DND-41 (cell line): ENCODE data around the gene HS3ST6.

Experiments used
- ATAC-seq: fragments of 200-7000 bp; cut with Tn5 transposase; 3 replicates; pipeline ENCODE4 v1.9.1; 2021; ENCODE audit warnings: low read depth; ENCODE audit not compliant: insufficient read depth
- DNase-seq: peaks from one replicate; pipeline ENCODE4 v3.0.0-alpha.2; 2020
- H2AFZ ChIP-seq: 2 replicates; pipeline ENCODE4 v1.6.0; 2012; ENCODE audit warnings: low read depth, low read length
- H3K27ac ChIP-seq: 2 replicates; pipeline ENCODE4 v1.5.1; 2012; ENCODE audit warnings: low read length, inconsistent platforms
- H3K27me3 ChIP-seq: fragments of 200-600 bp; sonication (generic); 2 replicates; pipeline ENCODE4 v1.6.0; 2012; ENCODE audit warnings: low read length, mild to moderate bottlenecking, inconsistent platforms; ENCODE audit not compliant: insufficient read depth, poor library complexity
- H3K36me3 ChIP-seq: 2 replicates; pipeline ENCODE4 v1.5.1; 2012; ENCODE audit warnings: low read length, inconsistent platforms; ENCODE audit not compliant: insufficient read depth
- H3K4me1 ChIP-seq: 2 replicates; pipeline ENCODE4 v1.5.1; 2012; ENCODE audit warnings: mild to moderate bottlenecking, low read length; ENCODE audit not compliant: insufficient read depth
- H3K4me2 ChIP-seq: 2 replicates; pipeline ENCODE4 v1.6.0; 2012; ENCODE audit warnings: mild to moderate bottlenecking, moderate library complexity, low read length, inconsistent platforms; ENCODE audit not compliant: insufficient read depth
- H3K4me3 ChIP-seq, 2 experiments: fragments of 200-600 bp in 1 of 2; shearing (Covaris generic) in 1 of 2; 2 replicates each; pipeline ENCODE4 v1.5.1; 2012 to 2016; ENCODE audit warnings: inconsistent platforms in 2 of 2, low read length in 2 of 2, mild to moderate bottlenecking in 2 of 2, low read depth in 1 of 2, moderate library complexity in 1 of 2
- H3K79me2 ChIP-seq: 2 replicates; pipeline ENCODE4 v1.6.0; 2012; ENCODE audit warnings: low read length, inconsistent platforms; ENCODE audit not compliant: insufficient read depth
- H3K9ac ChIP-seq: 2 replicates; pipeline ENCODE4 v1.6.0; 2012; ENCODE audit warnings: low read depth, mild to moderate bottlenecking, inconsistent platforms, low read length, moderate library complexity
- H3K9me3 ChIP-seq: 2 replicates; pipeline ENCODE4 v1.5.1; 2012; ENCODE audit warnings: low read length, moderate library complexity, mild to moderate bottlenecking, inconsistent platforms; ENCODE audit not compliant: insufficient read depth, severe bottlenecking
- H4K20me1 ChIP-seq: 2 replicates; pipeline ENCODE4 v1.6.0; 2012; ENCODE audit warnings: low read length; ENCODE audit not compliant: insufficient read depth
- EZH2 ChIP-seq: IDR thresholded peaks from 3 replicates; pipeline ENCODE4 v1.6.1; 2012; ENCODE audit warnings: borderline replicate concordance, low read depth, mild to moderate bottlenecking, moderate library complexity, low read length, inconsistent platforms; ENCODE audit not compliant: severe bottlenecking
- TF ChIP-seq, protein P1 (sequence below): IDR thresholded peaks from 2 replicates; pipeline ENCODE4 v1.5.1; 2012; ENCODE audit warnings: borderline replicate concordance, low read length, moderate library complexity, mild to moderate bottlenecking; ENCODE audit not compliant: poor library complexity, severe bottlenecking; ENCODE audit errors: extremely low read depth

HS3ST6 gene

DNA sequence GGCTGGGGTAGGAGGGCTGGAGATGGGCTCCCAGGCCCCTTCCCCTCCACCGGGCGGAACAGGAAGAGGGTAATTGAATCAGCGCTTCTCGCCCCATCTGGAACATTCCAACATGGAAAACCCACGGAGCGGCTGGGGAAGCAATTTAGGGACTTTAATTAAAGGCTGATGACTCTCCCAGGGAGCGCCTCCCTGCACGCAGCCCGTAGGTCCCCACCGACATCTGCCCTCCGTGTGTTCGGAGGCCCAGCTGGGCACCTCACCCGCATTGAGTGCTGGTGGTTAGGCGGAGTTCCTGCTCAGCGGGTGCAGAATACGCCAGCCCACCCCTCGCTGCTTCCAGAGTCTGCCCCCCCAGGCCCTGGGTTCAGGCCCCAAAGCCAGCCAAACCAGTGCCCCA is 10.0 kb downstream of the HS3ST6 start:
- no peaks in the 10 kb centered on the region for H3K27me3 ChIP-seq

DNA sequence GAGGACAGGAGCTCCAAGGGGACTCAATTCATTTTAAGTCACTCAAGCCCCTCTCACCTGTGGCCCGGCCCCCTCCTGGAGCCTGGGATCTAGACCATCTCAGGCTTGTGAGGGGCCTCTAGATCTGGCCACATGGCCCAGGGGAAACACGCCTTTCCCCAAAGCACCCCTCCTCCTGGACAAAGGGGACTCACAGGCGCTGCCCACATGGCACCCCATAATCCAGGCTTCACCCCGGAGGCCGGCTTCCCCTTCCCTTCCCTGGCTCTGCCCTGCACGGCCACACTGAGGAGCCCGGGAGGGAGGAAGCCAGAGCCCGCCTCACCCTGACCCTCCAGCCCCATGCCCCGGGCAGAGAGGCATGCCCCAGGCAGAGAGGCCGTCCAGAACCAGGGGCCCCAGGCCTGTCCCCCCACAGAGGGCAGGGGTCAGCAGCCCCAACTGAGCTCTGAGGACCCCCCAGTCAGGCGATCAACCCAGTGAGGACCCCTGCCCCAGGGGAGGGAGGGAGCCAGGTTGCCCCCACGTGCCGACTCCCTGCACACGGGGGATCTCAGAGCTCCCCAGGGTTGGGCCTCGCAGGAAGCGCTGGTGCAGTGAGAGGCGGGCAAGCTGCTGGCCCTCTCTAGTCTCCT is 10.9 kb downstream of the HS3ST6 start:
- H3K27me3 ChIP-seq, result no peaks in the 10 kb centered on the region
- H3K27ac ChIP-seq, result no peak overlapping the region
- TF ChIP-seq EZH2, result no peak
- TF ChIP-seq, protein P1, sequence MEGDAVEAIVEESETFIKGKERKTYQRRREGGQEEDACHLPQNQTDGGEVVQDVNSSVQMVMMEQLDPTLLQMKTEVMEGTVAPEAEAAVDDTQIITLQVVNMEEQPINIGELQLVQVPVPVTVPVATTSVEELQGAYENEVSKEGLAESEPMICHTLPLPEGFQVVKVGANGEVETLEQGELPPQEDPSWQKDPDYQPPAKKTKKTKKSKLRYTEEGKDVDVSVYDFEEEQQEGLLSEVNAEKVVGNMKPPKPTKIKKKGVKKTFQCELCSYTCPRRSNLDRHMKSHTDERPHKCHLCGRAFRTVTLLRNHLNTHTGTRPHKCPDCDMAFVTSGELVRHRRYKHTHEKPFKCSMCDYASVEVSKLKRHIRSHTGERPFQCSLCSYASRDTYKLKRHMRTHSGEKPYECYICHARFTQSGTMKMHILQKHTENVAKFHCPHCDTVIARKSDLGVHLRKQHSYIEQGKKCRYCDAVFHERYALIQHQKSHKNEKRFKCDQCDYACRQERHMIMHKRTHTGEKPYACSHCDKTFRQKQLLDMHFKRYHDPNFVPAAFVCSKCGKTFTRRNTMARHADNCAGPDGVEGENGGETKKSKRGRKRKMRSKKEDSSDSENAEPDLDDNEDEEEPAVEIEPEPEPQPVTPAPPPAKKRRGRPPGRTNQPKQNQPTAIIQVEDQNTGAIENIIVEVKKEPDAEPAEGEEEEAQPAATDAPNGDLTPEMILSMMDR, result no peak
- no peaks in the 10 kb centered on the region for H3K4me1 ChIP-seq
- no peak overlapping the region for H3K4me3 ChIP-seq
- H3K9ac ChIP-seq, result no peak overlapping the region
- no peaks in the 10 kb centered on the region for H4K20me1 ChIP-seq
- no peaks in the 10 kb centered on the region for H3K9me3 ChIP-seq
- no peak overlapping the region for H2AFZ ChIP-seq
- no peak overlapping the region for H3K4me2 ChIP-seq
- no peaks in the 10 kb centered on the region for H3K79me2 ChIP-seq
- no peak for ATAC-seq
- no peaks in the 10 kb centered on the region for H3K36me3 ChIP-seq
- no peak for DNase-seq

More for the DNA sequence above, 10.0 kb downstream of the HS3ST6 start:
- no peak overlapping the region for H2AFZ ChIP-seq
- TF ChIP-seq EZH2, result no peak
- TF ChIP-seq, protein P1, result no peak
- H3K36me3 ChIP-seq, result no peaks in the 10 kb centered on the region
- no peaks in the 10 kb centered on the region for H4K20me1 ChIP-seq
- no peak overlapping the region for H3K9ac ChIP-seq
- no peak overlapping the region for H3K27ac ChIP-seq
- no peaks in the 10 kb centered on the region for H3K4me1 ChIP-seq
- no peak overlapping the region for H3K4me3 ChIP-seq
- H3K9me3 ChIP-seq, result no peaks in the 10 kb centered on the region
- DNase-seq (no peak), ATAC-seq (no peak)
- no peaks in the 10 kb centered on the region for H3K79me2 ChIP-seq
- no peak overlapping the region for H3K4me2 ChIP-seq

DNA sequence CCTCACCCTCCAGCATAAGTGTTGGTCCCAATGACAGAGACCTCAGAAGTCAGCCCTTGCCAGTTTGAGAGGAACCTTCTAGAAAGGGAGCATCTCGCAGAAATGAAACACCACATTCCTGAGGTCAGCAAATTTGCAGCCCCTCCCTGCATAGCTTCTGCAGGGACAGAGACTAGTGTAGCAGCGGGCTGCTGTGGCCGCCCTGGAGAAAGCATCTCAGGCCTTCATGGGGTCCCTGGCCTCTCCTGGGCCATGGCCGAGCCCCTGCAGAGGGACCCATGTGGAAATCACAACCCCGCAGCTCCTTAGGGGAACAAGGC is 11.4 kb downstream of the HS3ST6 start:
- Histone ChIP-seq H3K9me3 (no peaks in the 10 kb centered on the region), H3K79me2 (no peaks in the 10 kb centered on the region), H3K36me3 (no peaks in the 10 kb centered on the region), H3K4me1 (no peaks in the 10 kb centered on the region), H4K20me1 (no peaks in the 10 kb centered on the region), H3K9ac (no peak overlapping the region), H3K27me3 (no peaks in the 10 kb centered on the region), H3K27ac (no peak overlapping the region), H2AFZ (no peak overlapping the region), H3K4me3 (no peak overlapping the region), H3K4me2 (no peak overlapping the region)
- DNase-seq (no peak), ATAC-seq (no peak)
- no peak for TF ChIP-seq EZH2

DNA sequence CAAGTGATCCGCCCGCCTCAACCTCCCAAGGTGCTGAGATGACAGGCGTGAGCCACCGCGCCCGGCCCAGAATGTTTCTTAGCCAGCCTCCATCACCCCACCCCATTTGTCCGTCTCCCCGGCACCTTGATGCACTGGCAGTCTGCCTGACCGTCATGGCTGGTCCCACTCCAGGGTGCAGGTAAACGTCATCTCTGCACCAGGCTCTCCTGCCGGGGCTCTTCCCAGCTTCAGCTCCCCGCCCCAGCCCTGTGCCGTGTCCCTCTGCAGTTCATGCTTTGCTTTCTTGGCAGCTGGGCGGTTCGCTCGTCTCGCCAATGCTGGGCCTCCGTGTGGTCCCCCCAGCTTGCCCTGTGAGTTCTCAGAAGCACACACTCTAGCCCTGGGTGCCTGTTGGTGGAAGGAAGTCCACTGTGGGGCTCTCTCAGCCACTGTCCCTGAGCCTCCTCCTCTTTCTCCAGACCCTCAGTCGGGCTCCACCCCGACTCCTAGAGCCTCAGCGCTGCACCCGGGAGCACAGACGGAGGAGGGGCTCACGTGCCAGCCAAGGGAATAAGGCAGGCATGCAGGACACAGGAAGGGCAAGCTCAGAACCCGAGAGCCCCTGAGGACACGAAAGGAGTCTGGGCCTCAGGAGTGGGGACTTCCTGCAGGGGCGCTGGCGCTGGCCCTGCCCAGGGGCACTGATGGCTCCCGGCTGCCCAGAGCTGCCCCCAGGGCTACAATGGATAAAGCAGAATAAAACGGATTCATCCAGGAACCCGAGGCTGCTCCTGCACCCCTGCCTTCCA is 12.0 kb downstream of the HS3ST6 start:
- DNase-seq (no peak), ATAC-seq (no peak)
- Histone ChIP-seq H3K4me3 (no peak overlapping the region), H3K4me1 (no peaks in the 10 kb centered on the region), H3K4me2 (no peak overlapping the region), H4K20me1 (no peaks in the 10 kb centered on the region), H3K9ac (no peak overlapping the region), H3K27ac (no peak overlapping the region), H3K9me3 (no peaks in the 10 kb centered on the region), H2AFZ (no peak overlapping the region), H3K79me2 (no peaks in the 10 kb centered on the region), H3K36me3 (no peaks in the 10 kb centered on the region), H3K27me3 (no peaks in the 10 kb centered on the region)
- TF ChIP-seq EZH2, result no peak
- TF ChIP-seq, protein P1, result no peak
